Liver (tissue), 9 donors: ENCODE measurements around the gene SLC17A9. TPM values are rescaled to one million over a fixed set of nuclear protein-coding genes. Genes with fewer than 3 reads are reported as not detected.

Source experiments
- DNase-seq: peaks from one replicate; pipeline ENCODE4 v3.0.0-alpha.2; 2017; ENCODE audit warnings: low spot score
- H3K27ac ChIP-seq, 2 donors: one replicate each; pipeline ENCODE4 v1.7.0; 2013; ENCODE audit warnings: inconsistent platforms in 2 of 2, low read length in 2 of 2, control low read depth in 1 of 2, low read depth in 1 of 2, mild to moderate bottlenecking in 1 of 2
- H3K27me3 ChIP-seq, 4 donors: one replicate each; pipeline versions ENCODE4 v1.6.1 to v1.7.0; 2013; ENCODE audit warnings: low read length in 3 of 4, inconsistent platforms in 1 of 4, mild to moderate bottlenecking in 1 of 4, moderate library complexity in 1 of 4; ENCODE audit not compliant: control insufficient read depth in 4 of 4, insufficient read depth in 4 of 4
- H3K36me3 ChIP-seq, 4 donors: one replicate each; pipeline versions ENCODE4 v1.6.1 to v1.7.0; 2013; ENCODE audit warnings: low read length in 3 of 4, mild to moderate bottlenecking in 3 of 4, low read depth in 1 of 4, moderate library complexity in 1 of 4; ENCODE audit not compliant: control insufficient read depth in 4 of 4, insufficient read depth in 3 of 4
- H3K4me1 ChIP-seq, 4 donors: one replicate each; pipeline versions ENCODE4 v1.6.1 to v1.7.0; 2013; ENCODE audit warnings: low read length in 3 of 4, mild to moderate bottlenecking in 3 of 4, moderate library complexity in 1 of 4; ENCODE audit not compliant: control insufficient read depth in 4 of 4, insufficient read depth in 4 of 4
- H3K4me3 ChIP-seq, 3 donors: one replicate each; pipeline versions ENCODE4 v1.6.1 to v1.7.0; 2013; ENCODE audit warnings: low read length in 3 of 3, control low read depth in 1 of 3, low read depth in 1 of 3, mild to moderate bottlenecking in 1 of 3
- H3K9ac ChIP-seq, 2 donors: one replicate each; pipeline ENCODE4 v1.7.0; 2013; ENCODE audit warnings: low read length in 2 of 2, mild to moderate bottlenecking in 2 of 2, moderate library complexity in 2 of 2, control low read depth in 1 of 2, low read depth in 1 of 2
- H3K9me3 ChIP-seq, 4 donors: one replicate each; pipeline versions ENCODE4 v1.6.1 to v1.7.0; 2013; ENCODE audit warnings: low read length in 3 of 4; ENCODE audit not compliant: control insufficient read depth in 4 of 4
- ATF3 ChIP-seq: IDR thresholded peaks from 2 replicates; pipeline ENCODE4 v1.6.1; 2016; ENCODE audit warnings: antibody characterized with exemption
- CTCF ChIP-seq: fragments of 150-350 bp; IDR thresholded peaks from 2 replicates; pipeline ENCODE4 v1.5.1; 2017; ENCODE audit warnings: improper control_type of control experiment, low read depth, low read length; ENCODE audit not compliant: missing input control
- EGR1 ChIP-seq, 2 donors: IDR thresholded peaks; 2 replicates each; pipeline ENCODE4 v1.6.1; 2016 to 2018; ENCODE audit warnings: antibody characterized with exemption in 2 of 2, low read depth in 2 of 2
- FOXA1 ChIP-seq: IDR thresholded peaks from 2 replicates; pipeline ENCODE4 v1.6.1; 2016; ENCODE audit warnings: antibody characterized with exemption
- FOXA2 ChIP-seq: IDR thresholded peaks from 2 replicates; pipeline ENCODE4 v1.6.1; 2016; ENCODE audit warnings: antibody characterized with exemption
- GABPA ChIP-seq, 2 donors: IDR thresholded peaks in 1 of 2; conservative IDR thresholded peaks in 1 of 2; 2 replicates each; pipeline ENCODE4 v1.6.1; 2016; ENCODE audit warnings: antibody characterized with exemption in 2 of 2, mild to moderate bottlenecking in 1 of 2, moderate library complexity in 1 of 2
- HNF4A ChIP-seq, 2 donors: conservative IDR thresholded peaks; 2 replicates each; pipeline ENCODE4 v1.6.1; 2016; ENCODE audit warnings: antibody characterized with exemption in 2 of 2, mild to moderate bottlenecking in 2 of 2
- HNF4G ChIP-seq: IDR thresholded peaks from 2 replicates; pipeline ENCODE4 v1.6.1; 2016; ENCODE audit warnings: antibody characterized with exemption
- JUND ChIP-seq, 2 donors: IDR thresholded peaks; 2 replicates each; pipeline ENCODE4 v1.6.1; 2016; ENCODE audit warnings: antibody characterized with exemption in 2 of 2
- MAX ChIP-seq: IDR thresholded peaks from 2 replicates; pipeline ENCODE4 v1.6.1; 2016; ENCODE audit warnings: antibody characterized with exemption
- NR2F2 ChIP-seq: IDR thresholded peaks from 2 replicates; pipeline ENCODE4 v1.6.1; 2016; ENCODE audit warnings: antibody characterized with exemption
- RAD21 ChIP-seq, 2 donors: IDR thresholded peaks; 2 replicates each; pipeline ENCODE4 v1.6.1; 2016; ENCODE audit warnings: antibody characterized with exemption in 2 of 2, mild to moderate bottlenecking in 2 of 2
- REST ChIP-seq: IDR thresholded peaks from 2 replicates; pipeline ENCODE4 v1.6.1; 2016; ENCODE audit warnings: antibody characterized with exemption, mild to moderate bottlenecking
- RXRA ChIP-seq, 2 donors: IDR thresholded peaks; 2 replicates each; pipeline ENCODE4 v1.6.1; 2017 to 2018; ENCODE audit warnings: antibody characterized with exemption in 2 of 2, mild to moderate bottlenecking in 1 of 2
- SP1 ChIP-seq: IDR thresholded peaks from 2 replicates; pipeline ENCODE4 v1.6.1; 2018; ENCODE audit warnings: antibody characterized with exemption, mild to moderate bottlenecking
- TAF1 ChIP-seq: conservative IDR thresholded peaks from 2 replicates; pipeline ENCODE4 v1.6.1; 2016; ENCODE audit warnings: antibody characterized with exemption, mild to moderate bottlenecking
- YY1 ChIP-seq: IDR thresholded peaks from 2 replicates; pipeline ENCODE4 v1.6.1; 2016; ENCODE audit warnings: antibody characterized with exemption, mild to moderate bottlenecking
- ZBTB33 ChIP-seq: IDR thresholded peaks from 2 replicates; pipeline ENCODE4 v1.6.1; 2016; ENCODE audit warnings: antibody characterized with exemption
- WGBS: extraction: QIAGEN DNeasy Blood & Tissue Kit; methylation state at CpG from one replicate; pipeline ENCODE4 v1.1.7; 2013; 5-methylcytosine and 5-hydroxymethylcytosine counted together
- polyA plus RNA-seq, 2 donors: library from polyadenylated mRNA; stranded (reverse) in 1 of 2; unstranded in 1 of 2; fragments of 200-250 nt in 1 of 2; fragments of >200 nt in 1 of 2; fragmentation: Nextera tagmentation in 1 of 2; extraction: Ambion mirVana in 1 of 2; gene quantifications; one replicate each; pipeline versions ENCODE4 v1.2.1 to v1.2.3, GENCODE V29; 2013 to 2015
- total RNA-seq, 2 donors: library from RNA; depleted of rRNA; stranded (reverse); fragments of >200 nt; gene quantifications; one replicate each; pipeline ENCODE4 v1.2.3, GENCODE V29; 2014
- donor health status: healthy.
- donor health status: healthy.
- donor health status: healthy.
- donor health status: healthy.
- donor health status: healthy.

The SLC17A9 gene
- total RNA-seq: 10 to 100 TPM; 16.0 to 73.1 TPM
- 100 to 1,000 TPM in 1 of 2 donors, 10 to 100 TPM in 1; 56.0 to 138 TPM for polyA plus RNA-seq

GRCh38 chr20:62952373-62952967 lies at the start of gene SLC17A9:
TSS of gene SLC17A9 (plus strand) at chr20:62952709. CDS start at chr20:62952831, 122 bp downstream.
- WGBS: 4% methylated on average over 37 of the region's 37 CpGs
- peaks cover 3 to 41% (median 29%) of the 10 kb centered on the region in 4 donors for H3K4me1 ChIP-seq
- DNase-seq: peak; percentile 84
- peak; percentile 67 to 75 for TF ChIP-seq HNF4A (conservative IDR thresholded peaks at IDR 0.05)
- peak; percentile 89 for TF ChIP-seq YY1
- TF ChIP-seq FOXA1: peak; percentile 59
- TF ChIP-seq EGR1 (IDR thresholded peaks at IDR 0.05; ENCODE audit: low read depth in 2 of 2): no peak
- TF ChIP-seq JUND (IDR thresholded peaks at IDR 0.05): no peak
- TF ChIP-seq SP1: peak; percentile 68
- peak; percentile 14 for TF ChIP-seq CTCF
- peak in 1 of 2 donors; percentile 43 for TF ChIP-seq GABPA (IDR thresholded peaks at IDR 0.05 in 1 of 2, conservative IDR thresholded peaks at IDR 0.05 in 1 of 2)
- TF ChIP-seq FOXA2: peak; percentile 41
- TF ChIP-seq MAX: peak; percentile 61
- no peak for TF ChIP-seq HNF4G
- TF ChIP-seq ATF3: no peak
- no peak for TF ChIP-seq NR2F2
- TF ChIP-seq ZBTB33: peak; percentile 70
- TF ChIP-seq RAD21 (IDR thresholded peaks at IDR 0.05): no peak
- peak; percentile 67 to 82 for TF ChIP-seq RXRA (IDR thresholded peaks at IDR 0.05)
- TF ChIP-seq TAF1: no peak
- peak; percentile 75 for TF ChIP-seq REST
- H3K9me3 ChIP-seq: no peaks in the 10 kb centered on the region
- peak within 1 kb of the TSS; percentile 91 to 93 for H3K27ac ChIP-seq
- H3K36me3 ChIP-seq: peaks cover 0 to 24% (median 3%) of the 10 kb centered on the region in 4 donors
- H3K4me3 ChIP-seq: peak within 1 kb of the TSS; percentile 56 to 83 (median 76)
- H3K9ac ChIP-seq: peak within 1 kb of the TSS; percentile 52 to 85
- H3K27me3 ChIP-seq: no peaks in the 10 kb centered on the region
